Spleen (tissue), 11 donors: ENCODE measurements around the gene EPX. TPM values are rescaled to one million over a fixed set of nuclear protein-coding genes. Genes with fewer than 3 reads are reported as not detected.

Experiments used
- DNase-seq: peaks from one replicate; pipeline ENCODE4 v3.0.0-alpha.2; 2020
- H3K27ac ChIP-seq, 8 donors: fragments of 200-600 bp; sonication (generic) in 7 of 8; 1 replicate in 4 of 8; 2 replicates in 4 of 8; pipeline versions ENCODE4 v1.5.0 to v1.8.0; 2016 to 2021; ENCODE audit warnings: inconsistent platforms in 4 of 8, mild to moderate bottlenecking in 4 of 8, moderate library complexity in 1 of 8
- H3K27me3 ChIP-seq, 7 donors: fragments of 200-600 bp; sonication (generic) in 6 of 7; replicated peaks in 1 of 7; 1 replicate in 4 of 7; 2 replicates in 3 of 7; pipeline versions ENCODE4 v1.5.0 to v1.8.0; 2016 to 2021; ENCODE audit warnings: inconsistent platforms in 3 of 7, mild to moderate bottlenecking in 1 of 7
- H3K36me3 ChIP-seq, 6 donors: fragments of 200-600 bp; sonication (generic) in 5 of 6; 1 replicate in 4 of 6; 2 replicates in 2 of 6; pipeline versions ENCODE4 v1.5.0 to v1.8.0; 2016 to 2021; ENCODE audit warnings: inconsistent platforms in 2 of 6
- H3K4me1 ChIP-seq, 6 donors: fragments of 200-600 bp; sonication (generic) in 5 of 6; 1 replicate in 3 of 6; 2 replicates in 3 of 6; pipeline versions ENCODE4 v1.5.0 to v1.8.0; 2016 to 2021; ENCODE audit warnings: inconsistent platforms in 3 of 6
- H3K4me3 ChIP-seq, 8 donors: fragments of 200-600 bp; sonication (generic) in 7 of 8; 1 replicate in 4 of 8; 2 replicates in 4 of 8; pipeline versions ENCODE4 v1.5.0 to v1.8.0; 2016 to 2021; ENCODE audit warnings: inconsistent platforms in 4 of 8, mild to moderate bottlenecking in 4 of 8, moderate library complexity in 2 of 8
- H3K9me3 ChIP-seq, 8 donors: fragments of 200-600 bp; sonication (generic) in 7 of 8; 1 replicate in 4 of 8; 2 replicates in 4 of 8; pipeline versions ENCODE4 v1.5.0 to v1.8.0; 2016 to 2021; ENCODE audit warnings: inconsistent platforms in 4 of 8
- CTCF ChIP-seq, 11 experiments: fragments of 200-600 bp in 7 of 11; fragments of 450-650 bp in 4 of 11; sonication (generic) in 4 of 11; IDR thresholded peaks in 8 of 11; conservative IDR thresholded peaks in 3 of 11; 1 replicate in 7 of 11; 2 replicates in 4 of 11; pipeline versions ENCODE4 v1.4.0 to v1.8.0; 2016 to 2021; ENCODE audit warnings: antibody characterized with exemption in 11 of 11, inconsistent platforms in 4 of 11, mild to moderate bottlenecking in 1 of 11
- POLR2A ChIP-seq, 3 donors: fragments of 450-650 bp; IDR thresholded peaks; one replicate each; pipeline ENCODE4 v1.5.1; 2017; ENCODE audit warnings: antibody characterized with exemption in 3 of 3, mild to moderate bottlenecking in 1 of 3
- POLR2AphosphoS5 ChIP-seq, 3 donors: sonication (generic); formaldehyde crosslinking; IDR thresholded peaks; one replicate each; pipeline ENCODE4 v1.5.1; 2017; ENCODE audit warnings: antibody characterized with exemption in 3 of 3
- WGBS, 5 donors: extraction: QIAGEN DNeasy Blood & Tissue Kit in 3 of 5; methylation state at CpG; one replicate each; pipeline versions ENCODE4 v1.1.5 to v1.1.7; 2013 to 2018; 5-methylcytosine and 5-hydroxymethylcytosine counted together
- intact Hi-C: fragments of 100-400 bp; cut with DNase I; formaldehyde crosslinking; loops from one replicate; pipeline ENCODE4 v1.15.0; 2023; ENCODE audit warnings: low total_unique reads
- polyA plus RNA-seq, 3 donors: library from polyadenylated mRNA; stranded (reverse); fragments of 200-250 nt; gene quantifications; one replicate each; pipeline ENCODE4 v1.2.1, GENCODE V29; 2013
- total RNA-seq, 7 donors: library from RNA; depleted of rRNA in 3 of 7; stranded (reverse); fragments of >200 nt in 3 of 7; fragmentation: NEBNext Ultra II Directional in 4 of 7; extraction: Animal tissue kit (Norgen Biotek cat#: 25700) in 4 of 7; gene quantifications; one replicate each; pipeline versions ENCODE4 v1.1.0 to v1.2.1, GENCODE V29; 2016 to 2021
- donor health status: healthy with polysubstance abuse.
- donor health status: DM: no; HTN: no; CAD: no; lungs with moderate emphysema.
- donor health status: DM: no; HTN: no; CAD: no.
- donor health status: Bipolar disorder and iron deficiency.
- donor health status: healthy.
- donor health status: DM: no; HTN: no; CAD: no.
- donor health status: DM: yes; HTN: yes; CAD: no.

Gene EPX
- total and polyA plus RNA-seq, 10 donors = 0.24 to 3.9 (median 1.2) TPM; not detected in 1

GRCh38 chr17:58184986-58185761, 7.4 kb upstream of the EPX start:
- no peaks in the 10 kb centered on the region for H3K36me3 ChIP-seq
- intact Hi-C loops = no loop called here
- WGBS, 5 donors = 67 to 88% (median 80%) methylated on average over 6 to 8 of the region's 8 CpGs
- H3K27me3 ChIP-seq = peaks cover 0 to 12% (median 7%) of the 10 kb centered on the region in 7 donors
- no peak overlapping the region for H3K4me3 ChIP-seq
- TF ChIP-seq POLR2AphosphoS5 (IDR thresholded peaks at IDR 0.05) (no peak), CTCF (IDR thresholded peaks at IDR 0.05 in 8 of 11, conservative IDR thresholded peaks at IDR 0.05 in 3 of 11) (no peak), POLR2A (IDR thresholded peaks at IDR 0.05) (no peak)
- no peaks in the 10 kb centered on the region for H3K9me3 ChIP-seq
- no peak overlapping the region for H3K27ac ChIP-seq
- no peak for DNase-seq
- H3K4me1 ChIP-seq = peaks cover 0 to 7% (median 0%) of the 10 kb centered on the region in 6 donors

DNA sequence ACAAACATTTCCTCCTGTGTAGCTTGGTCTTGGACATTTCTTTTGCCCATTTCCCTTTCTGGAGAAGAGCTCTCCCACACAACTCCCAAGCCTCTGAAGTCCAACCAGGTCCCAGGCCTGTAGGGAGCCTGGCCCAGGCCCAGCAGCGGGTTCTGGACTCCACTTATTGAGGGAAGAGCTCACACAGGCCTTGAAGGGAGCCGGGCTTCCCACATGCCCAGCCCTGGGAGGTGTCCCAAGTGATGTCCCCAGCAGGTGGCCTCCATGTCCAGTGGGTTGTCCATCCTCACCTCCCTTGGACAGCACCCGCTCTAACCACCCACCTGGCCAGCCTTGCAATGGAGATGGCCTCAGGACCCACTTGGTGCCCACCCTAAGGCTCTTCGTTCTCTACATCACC, 5.9 kb upstream of the EPX start:
- Histone ChIP-seq H3K36me3 (no peaks in the 10 kb centered on the region), H3K27me3 (peaks cover 0 to 26% (median 8%) of the 10 kb centered on the region in 7 donors), H3K9me3 (no peaks in the 10 kb centered on the region), H3K4me1 (peaks cover 0 to 7% (median 0%) of the 10 kb centered on the region in 6 donors), H3K4me3 (no peak overlapping the region), H3K27ac (no peak overlapping the region)
- no peak for DNase-seq
- intact Hi-C loops = no loop called here
- WGBS, 5 donors = 85 to 97% (median 91%) methylated on average over 4 of the region's 4 CpGs
- TF ChIP-seq CTCF (IDR thresholded peaks at IDR 0.05 in 8 of 11, conservative IDR thresholded peaks at IDR 0.05 in 3 of 11) (no peak), POLR2AphosphoS5 (IDR thresholded peaks at IDR 0.05) (no peak), POLR2A (IDR thresholded peaks at IDR 0.05) (no peak)

- 86 to 96% (median 92%) methylated on average over 6 of the region's 6 CpGs for WGBS, 5 donors
- no peak for TF ChIP-seq POLR2AphosphoS5 (IDR thresholded peaks at IDR 0.05)
- TF ChIP-seq CTCF (IDR thresholded peaks at IDR 0.05 in 8 of 11, conservative IDR thresholded peaks at IDR 0.05 in 3 of 11) = no peak
- no peak for TF ChIP-seq POLR2A (IDR thresholded peaks at IDR 0.05)
- Histone ChIP-seq H3K4me3 (no peak overlapping the region), H3K27ac (no peak overlapping the region), H3K9me3 (no peaks in the 10 kb centered on the region), H3K27me3 (peaks cover 0 to 30% (median 8%) of the 10 kb centered on the region in 7 donors), H3K4me1 (peaks cover 0 to 7% (median 0%) of the 10 kb centered on the region in 6 donors), H3K36me3 (no peaks in the 10 kb centered on the region)
- intact Hi-C loops = no loop called here
- no peak for DNase-seq
Observed at GRCh38 chr17:58187063-58187462, 5.5 kb upstream of the EPX start.

- Histone ChIP-seq H3K4me3 (no peak overlapping the region), H3K27me3 (peaks cover 0 to 35% (median 8%) of the 10 kb centered on the region in 7 donors), H3K4me1 (peaks cover 0 to 7% (median 0%) of the 10 kb centered on the region in 6 donors), H3K9me3 (no peaks in the 10 kb centered on the region), H3K27ac (no peak overlapping the region), H3K36me3 (no peaks in the 10 kb centered on the region)
- no peak for DNase-seq
- intact Hi-C loops = no loop called here
- TF ChIP-seq POLR2AphosphoS5 (IDR thresholded peaks at IDR 0.05) = no peak
- 52 to 71% (median 65%) methylated on average over 7 of the region's 7 CpGs for WGBS, 5 donors
Observed at GRCh38 chr17:58187675-58188074, 4.9 kb upstream of the EPX start.
